ENCODE data around the gene ELMO1.
A peak's percentile ranks its signal among the peaks of the same experiment; 100 is the strongest.
"Not testable (repeated sequence)": the region's sequence is repeated elsewhere in the genome, so short reads cannot be mapped to it uniquely, and the experiment has no call there.

ELMO1 gene

GRCh38 chr7:37142958-37143357, 305.7 kb downstream of the ELMO1 start:
- H3K4me3 ChIP-seq (ENCODE audit: low read depth, low read length) = no peak overlapping the region
- H3K4me1 ChIP-seq = no peaks in the 10 kb centered on the region
- TF ChIP-seq, protein P1, sequence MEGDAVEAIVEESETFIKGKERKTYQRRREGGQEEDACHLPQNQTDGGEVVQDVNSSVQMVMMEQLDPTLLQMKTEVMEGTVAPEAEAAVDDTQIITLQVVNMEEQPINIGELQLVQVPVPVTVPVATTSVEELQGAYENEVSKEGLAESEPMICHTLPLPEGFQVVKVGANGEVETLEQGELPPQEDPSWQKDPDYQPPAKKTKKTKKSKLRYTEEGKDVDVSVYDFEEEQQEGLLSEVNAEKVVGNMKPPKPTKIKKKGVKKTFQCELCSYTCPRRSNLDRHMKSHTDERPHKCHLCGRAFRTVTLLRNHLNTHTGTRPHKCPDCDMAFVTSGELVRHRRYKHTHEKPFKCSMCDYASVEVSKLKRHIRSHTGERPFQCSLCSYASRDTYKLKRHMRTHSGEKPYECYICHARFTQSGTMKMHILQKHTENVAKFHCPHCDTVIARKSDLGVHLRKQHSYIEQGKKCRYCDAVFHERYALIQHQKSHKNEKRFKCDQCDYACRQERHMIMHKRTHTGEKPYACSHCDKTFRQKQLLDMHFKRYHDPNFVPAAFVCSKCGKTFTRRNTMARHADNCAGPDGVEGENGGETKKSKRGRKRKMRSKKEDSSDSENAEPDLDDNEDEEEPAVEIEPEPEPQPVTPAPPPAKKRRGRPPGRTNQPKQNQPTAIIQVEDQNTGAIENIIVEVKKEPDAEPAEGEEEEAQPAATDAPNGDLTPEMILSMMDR (IDR thresholded peaks at IDR 0.05) = no peak
- H3K79me2 ChIP-seq = no peaks in the 10 kb centered on the region
- H3K4me2 ChIP-seq (ENCODE audit: low read length) = no peak overlapping the region
- H2AFZ ChIP-seq = no peak overlapping the region
- H3K27ac ChIP-seq = no peak overlapping the region
- H3K9ac ChIP-seq = no peak overlapping the region
- no peaks in the 10 kb centered on the region for H3K27me3 ChIP-seq (ENCODE audit: control insufficient read depth, insufficient read depth, low read length)
- H3K36me3 ChIP-seq (ENCODE audit: control insufficient read depth, insufficient read depth, low read length) = no peaks in the 10 kb centered on the region
- no peaks in the 10 kb centered on the region for H3K9me3 ChIP-seq (ENCODE audit: control insufficient read depth, low read length)

DNA sequence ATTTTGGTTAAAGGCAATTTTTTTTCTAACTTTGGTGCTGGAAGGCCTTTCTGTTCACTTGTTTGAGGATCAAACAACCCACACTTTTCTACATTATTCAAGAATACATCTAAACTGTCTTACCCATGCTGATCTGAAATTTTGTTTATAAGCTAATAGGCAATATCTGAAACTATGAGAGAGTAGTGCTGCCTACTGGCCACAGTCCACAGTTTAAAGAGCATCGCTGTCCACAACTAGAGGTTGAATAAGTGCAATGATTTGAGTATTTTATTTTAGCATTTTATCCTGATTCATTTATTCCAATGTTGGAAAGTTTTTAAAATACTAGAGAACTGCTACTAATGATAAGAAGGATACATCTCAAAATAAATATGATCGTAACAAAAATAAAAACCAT, 306.9 kb downstream of the ELMO1 start:
- Histone ChIP-seq H3K27ac (no peak overlapping the region), H2AFZ (no peak overlapping the region), H3K9me3 (ENCODE audit: control insufficient read depth, low read length) (no peaks in the 10 kb centered on the region), H3K4me3 (ENCODE audit: low read depth, low read length) (no peak overlapping the region), H3K36me3 (ENCODE audit: control insufficient read depth, insufficient read depth, low read length) (no peaks in the 10 kb centered on the region), H3K27me3 (ENCODE audit: control insufficient read depth, insufficient read depth, low read length) (no peaks in the 10 kb centered on the region), H3K79me2 (no peaks in the 10 kb centered on the region), H3K4me2 (ENCODE audit: low read length) (no peak overlapping the region), H3K9ac (no peak overlapping the region), H3K4me1 (no peaks in the 10 kb centered on the region)
- TF ChIP-seq, protein P1 (IDR thresholded peaks at IDR 0.05) = no peak

GRCh38 chr7:37133902-37134301, 314.8 kb downstream of the ELMO1 start:
- not testable (repeated sequence) for H3K27me3 ChIP-seq (ENCODE audit: control insufficient read depth, insufficient read depth, low read length); H3K79me2 ChIP-seq; H3K4me3 ChIP-seq (ENCODE audit: low read depth, low read length); H3K4me1 ChIP-seq; H2AFZ ChIP-seq; H3K9ac ChIP-seq; H3K36me3 ChIP-seq (ENCODE audit: control insufficient read depth, insufficient read depth, low read length); H3K27ac ChIP-seq; H3K9me3 ChIP-seq (ENCODE audit: control insufficient read depth, low read length); H3K4me2 ChIP-seq (ENCODE audit: low read length)

DNA sequence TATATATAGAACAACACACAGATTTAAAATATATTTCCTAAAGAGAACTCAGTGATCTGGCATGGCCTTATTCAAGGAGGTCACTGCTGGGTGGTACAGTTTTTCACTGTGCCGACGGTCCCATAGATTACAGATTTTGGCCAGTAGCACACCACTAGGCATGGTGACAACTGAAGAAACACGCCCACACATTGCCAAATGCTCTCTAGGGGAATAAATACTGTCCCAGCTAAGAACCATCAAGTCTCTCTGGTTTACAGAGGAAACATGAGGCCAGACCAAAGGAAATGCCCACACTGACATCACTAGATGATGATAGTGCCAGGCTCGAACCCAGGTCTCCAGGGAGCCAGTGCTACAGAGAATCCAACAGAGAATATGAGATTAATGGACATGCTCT, 316.8 kb downstream of the ELMO1 start:
- Histone ChIP-seq H3K27me3 (ENCODE audit: control insufficient read depth, insufficient read depth, low read length) (no peaks in the 10 kb centered on the region), H3K4me2 (ENCODE audit: low read length) (no peak overlapping the region), H3K9me3 (ENCODE audit: control insufficient read depth, low read length) (no peaks in the 10 kb centered on the region), H3K27ac (no peak overlapping the region), H3K79me2 (no peaks in the 10 kb centered on the region), H3K4me3 (ENCODE audit: low read depth, low read length) (no peak overlapping the region), H3K9ac (no peak overlapping the region), H3K4me1 (no peaks in the 10 kb centered on the region), H3K36me3 (ENCODE audit: control insufficient read depth, insufficient read depth, low read length) (no peaks in the 10 kb centered on the region), H2AFZ (no peak overlapping the region)
- TF ChIP-seq, protein P1 (IDR thresholded peaks at IDR 0.05) = no peak

DNA sequence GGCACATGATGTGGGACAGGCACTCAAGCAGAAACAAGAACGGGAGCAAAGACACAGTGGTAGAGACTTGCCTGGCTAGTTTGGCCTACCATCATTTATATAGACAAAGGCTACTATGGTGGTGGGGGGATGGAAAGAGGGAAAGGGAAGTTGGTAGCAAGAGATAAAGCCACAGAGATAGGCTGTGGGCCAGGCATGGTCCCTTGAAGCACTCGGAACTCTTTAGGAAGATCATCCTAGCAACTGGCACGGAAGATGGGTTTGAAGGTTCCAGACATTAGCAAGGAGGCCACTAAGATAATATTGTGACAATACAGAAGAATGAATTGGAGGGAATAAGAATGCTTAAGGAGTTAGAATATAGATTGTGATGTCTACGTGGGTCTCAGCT, 319.6 kb downstream of the ELMO1 start:
- H3K79me2 ChIP-seq = peaks cover 3% of the 10 kb centered on the region
- no peak overlapping the region for H3K4me3 ChIP-seq (ENCODE audit: low read depth, low read length)
- H2AFZ ChIP-seq = no peak overlapping the region
- H3K4me1 ChIP-seq = no peaks in the 10 kb centered on the region
- H3K36me3 ChIP-seq (ENCODE audit: control insufficient read depth, insufficient read depth, low read length) = no peaks in the 10 kb centered on the region
- no peak overlapping the region for H3K4me2 ChIP-seq (ENCODE audit: low read length)
- H3K9me3 ChIP-seq (ENCODE audit: control insufficient read depth, low read length) = no peaks in the 10 kb centered on the region
- peak overlapping the region; percentile 20 for H3K27ac ChIP-seq
- H3K27me3 ChIP-seq (ENCODE audit: control insufficient read depth, insufficient read depth, low read length) = no peaks in the 10 kb centered on the region
- no peak overlapping the region for H3K9ac ChIP-seq
- TF ChIP-seq, protein P1 (IDR thresholded peaks at IDR 0.05) = no peak
